ENCODE measurements around the gene GALNTL6.

Gene GALNTL6

DNA sequence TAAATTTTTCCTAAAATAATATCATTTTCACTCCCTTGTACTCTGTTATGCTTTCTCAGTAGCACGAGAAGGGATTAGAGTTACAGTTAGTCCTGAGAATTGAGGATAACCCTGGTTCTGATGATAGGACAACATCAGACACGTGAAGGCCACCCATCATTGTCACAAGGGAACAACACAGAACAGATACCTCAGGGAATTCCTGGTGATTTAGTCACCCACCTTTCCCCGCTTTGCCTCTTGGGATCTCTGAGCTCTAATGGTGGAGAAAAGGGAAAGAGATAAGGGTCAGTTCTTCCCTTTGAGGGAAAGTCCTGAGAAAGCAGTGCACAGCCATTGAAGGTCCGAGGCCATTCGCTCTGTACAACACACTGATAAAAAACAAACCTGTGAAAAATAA, 1243.1 kb downstream of the GALNTL6 start:
- no peak for DNase-seq (ENCODE audit: extremely low read depth, low read depth)
- TF ChIP-seq, protein P1, sequence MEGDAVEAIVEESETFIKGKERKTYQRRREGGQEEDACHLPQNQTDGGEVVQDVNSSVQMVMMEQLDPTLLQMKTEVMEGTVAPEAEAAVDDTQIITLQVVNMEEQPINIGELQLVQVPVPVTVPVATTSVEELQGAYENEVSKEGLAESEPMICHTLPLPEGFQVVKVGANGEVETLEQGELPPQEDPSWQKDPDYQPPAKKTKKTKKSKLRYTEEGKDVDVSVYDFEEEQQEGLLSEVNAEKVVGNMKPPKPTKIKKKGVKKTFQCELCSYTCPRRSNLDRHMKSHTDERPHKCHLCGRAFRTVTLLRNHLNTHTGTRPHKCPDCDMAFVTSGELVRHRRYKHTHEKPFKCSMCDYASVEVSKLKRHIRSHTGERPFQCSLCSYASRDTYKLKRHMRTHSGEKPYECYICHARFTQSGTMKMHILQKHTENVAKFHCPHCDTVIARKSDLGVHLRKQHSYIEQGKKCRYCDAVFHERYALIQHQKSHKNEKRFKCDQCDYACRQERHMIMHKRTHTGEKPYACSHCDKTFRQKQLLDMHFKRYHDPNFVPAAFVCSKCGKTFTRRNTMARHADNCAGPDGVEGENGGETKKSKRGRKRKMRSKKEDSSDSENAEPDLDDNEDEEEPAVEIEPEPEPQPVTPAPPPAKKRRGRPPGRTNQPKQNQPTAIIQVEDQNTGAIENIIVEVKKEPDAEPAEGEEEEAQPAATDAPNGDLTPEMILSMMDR (IDR thresholded peaks at IDR 0.05; ENCODE audit: low read depth, low read length) = no peak

DNA sequence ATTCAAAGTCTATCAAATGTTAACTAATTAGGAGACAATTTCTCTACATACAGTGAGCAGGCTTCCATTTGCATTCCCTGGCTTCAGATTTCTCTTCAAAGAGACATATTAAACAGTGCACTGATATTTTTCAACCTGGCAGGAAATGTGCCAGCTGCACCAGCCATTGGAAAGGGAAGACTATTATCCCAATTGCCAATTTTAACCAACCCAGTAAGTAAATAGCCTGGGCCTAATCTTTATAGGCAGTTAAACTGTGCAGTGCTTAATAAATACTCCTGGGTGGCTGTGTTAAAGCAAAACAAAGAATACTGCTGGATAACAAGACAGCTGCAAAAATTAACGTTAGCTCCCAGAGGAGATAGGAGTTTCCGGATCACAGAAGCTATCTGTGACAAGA, 1243.5 kb downstream of the GALNTL6 start:
- DNase-seq (ENCODE audit: extremely low read depth, low read depth) = no peak

DNA sequence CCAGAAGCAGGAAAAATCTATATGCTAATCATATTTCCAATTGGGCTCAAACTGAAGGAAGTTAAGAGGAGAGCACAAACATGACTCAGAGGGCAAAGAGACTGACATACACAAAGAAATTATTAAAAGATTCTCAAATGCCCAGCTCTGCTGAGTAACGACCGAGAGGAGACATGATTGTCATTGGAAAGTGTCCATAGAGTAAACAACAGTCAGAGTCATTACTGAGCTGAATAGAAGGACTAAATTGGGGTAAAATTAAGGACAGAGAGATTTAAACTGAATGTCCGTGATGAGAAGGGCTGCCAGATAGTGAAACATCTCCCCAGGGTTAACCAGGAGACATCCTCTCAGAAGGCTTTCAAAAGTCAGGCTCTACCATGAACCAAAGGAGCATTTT, 1244.2 kb downstream of the GALNTL6 start:
- no peak for DNase-seq (ENCODE audit: extremely low read depth, low read depth)
- TF ChIP-seq, protein P1 (IDR thresholded peaks at IDR 0.05; ENCODE audit: low read depth, low read length) = no peak

More for the DNA sequence above, 1243.5 kb downstream of the GALNTL6 start:
- TF ChIP-seq, protein P1 (IDR thresholded peaks at IDR 0.05; ENCODE audit: low read depth, low read length) = no peak

DNA sequence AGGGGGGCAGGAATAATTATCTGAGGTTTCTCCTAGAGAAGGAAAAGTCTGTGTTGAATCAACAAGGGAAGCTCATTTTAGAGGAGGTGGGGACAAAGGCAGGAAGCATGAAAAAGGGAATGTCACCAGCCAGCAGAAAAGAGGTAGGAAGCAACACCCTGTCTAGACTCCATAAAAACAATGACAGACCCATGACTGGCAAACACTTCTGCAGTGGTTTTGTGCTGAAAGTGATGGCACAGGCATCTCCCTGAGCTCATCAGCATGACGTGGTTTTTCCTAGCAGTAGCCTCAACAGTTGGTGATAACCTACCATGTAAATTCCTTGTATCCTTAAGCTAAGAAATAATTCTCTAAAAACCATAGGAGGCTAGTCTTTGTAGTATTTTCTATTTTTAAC, 1244.7 kb downstream of the GALNTL6 start:
- TF ChIP-seq, protein P1 (IDR thresholded peaks at IDR 0.05; ENCODE audit: low read depth, low read length) = no peak

DNA sequence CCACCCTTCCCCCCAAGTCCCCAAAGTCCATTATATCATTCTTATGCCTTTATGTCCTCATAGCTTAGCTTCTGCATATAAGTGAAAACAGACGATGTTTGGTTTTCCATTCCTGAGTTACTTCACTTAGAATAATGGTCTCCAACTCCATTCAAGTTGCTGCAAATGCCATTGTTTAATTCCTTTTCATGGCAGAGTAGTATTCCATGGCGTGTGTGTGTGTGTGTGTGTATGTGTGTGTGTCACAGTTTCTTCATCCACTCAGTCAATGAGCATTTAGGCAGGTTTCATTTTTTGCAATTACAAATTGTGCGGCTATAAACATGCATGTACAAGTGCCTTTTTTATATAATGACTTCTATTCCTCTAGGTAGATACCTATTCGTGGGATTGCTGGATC, 1248.0 kb downstream of the GALNTL6 start:
- DNase-seq (ENCODE audit: extremely low read depth, low read depth) = no peak
- TF ChIP-seq, protein P1 (IDR thresholded peaks at IDR 0.05; ENCODE audit: low read depth, low read length) = no peak

More for the DNA sequence above, 1244.7 kb downstream of the GALNTL6 start:
- DNase-seq (ENCODE audit: extremely low read depth, low read depth) = no peak

DNA sequence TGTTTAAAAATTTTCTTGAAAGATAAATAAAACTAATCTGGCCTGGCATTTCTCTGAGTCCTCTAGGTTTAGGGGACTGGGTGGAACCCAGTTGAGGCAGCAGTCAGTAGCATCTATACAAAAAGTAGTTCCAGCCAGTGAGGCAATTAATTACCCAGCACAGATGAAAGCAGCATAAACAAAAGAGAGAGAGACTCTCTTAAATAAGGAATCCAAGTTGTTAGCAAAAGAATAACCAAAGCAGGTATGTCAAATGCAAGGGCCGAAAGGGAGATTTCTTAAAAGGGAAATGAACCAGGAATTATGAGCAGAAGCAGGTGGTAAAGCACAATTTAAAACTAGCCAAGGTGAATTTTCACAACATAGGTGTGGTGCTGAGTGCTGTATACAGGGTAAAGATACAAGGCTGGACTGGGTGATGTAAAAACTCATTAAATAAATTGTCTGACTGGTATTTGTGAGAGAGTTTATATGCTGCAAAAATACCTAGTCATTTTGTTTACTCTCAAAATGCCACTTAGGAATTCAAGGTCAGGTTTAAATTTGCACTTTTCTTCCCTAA, 1260.8 kb downstream of the GALNTL6 start:
- TF ChIP-seq, protein P1 (IDR thresholded peaks at IDR 0.05; ENCODE audit: low read depth, low read length) = no peak
- DNase-seq (ENCODE audit: extremely low read depth, low read depth) = no peak

DNA sequence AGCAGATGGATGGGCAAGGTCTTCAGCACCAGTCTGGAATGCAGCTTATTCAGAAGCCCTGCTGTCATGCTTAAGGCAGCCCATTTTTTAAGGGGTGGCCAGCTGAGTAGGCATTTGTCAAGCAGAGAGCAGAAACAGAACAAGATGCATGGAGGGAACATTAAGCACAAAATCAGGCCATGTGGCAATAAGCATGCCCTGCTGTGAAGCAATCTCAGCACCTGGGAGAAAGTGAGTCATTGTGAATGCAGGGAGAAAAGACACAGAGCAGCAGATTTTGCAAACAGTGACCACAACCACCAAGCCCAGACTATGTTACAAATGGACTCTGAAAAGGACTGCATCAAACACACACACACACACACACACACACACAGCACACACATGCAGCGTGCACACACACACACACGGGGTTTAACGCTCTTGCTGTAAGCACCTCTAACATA, 1261.3 kb downstream of the GALNTL6 start:
- TF ChIP-seq, protein P1 (IDR thresholded peaks at IDR 0.05; ENCODE audit: low read depth, low read length) = no peak
- DNase-seq (ENCODE audit: extremely low read depth, low read depth) = peak; percentile 5

Data from AG09319 (cell line).